OCI-LY7 (cell line): ENCODE results near the gene PPFIA2. TPM values are rescaled to one million over a fixed set of nuclear protein-coding genes. Genes with fewer than 3 reads are reported as not detected.

Experiments used
- BruUV-seq: library from RNA; stranded (reverse); fragments of 400-500 nt; replicated peaks from 2 replicates; lab custom pipeline; 2021; lab: Mats Ljungman, UMichigan
- CTCF ChIA-PET: fragments of 300-600 bp; sonication (Branson Sonifier 250); formaldehyde crosslinking; loops from one replicate; lab custom pipeline; 2022; ENCODE audit warnings: antibody characterized with exemption; ENCODE audit not compliant: unreplicated experiment; lab: Charles Lee
- POLR2A ChIA-PET: fragments of 300-600 bp; sonication (Branson Sonifier 250); formaldehyde crosslinking; loops from one replicate; lab custom pipeline; 2022; ENCODE audit warnings: antibody characterized with exemption; lab: Charles Lee
- DNase-seq: peaks from one replicate; pipeline ENCODE4 v3.0.0-alpha.2; 2015; ENCODE audit warnings: low spot score
- H2AFZ ChIP-seq: fragments of 200-600 bp; sonication (generic), shearing (Covaris generic); 2 replicates; pipeline ENCODE4 v1.6.1; 2014; ENCODE audit warnings: mild to moderate bottlenecking, antibody characterized with exemption, low read length, moderate library complexity
- H3K27ac ChIP-seq: fragments of 200-600 bp; sonication (generic); 2 replicates; pipeline ENCODE4 v1.5.1; 2014; ENCODE audit warnings: mixed run types, low read depth, mild to moderate bottlenecking, moderate library complexity, low read length, inconsistent platforms; ENCODE audit not compliant: poor library complexity, severe bottlenecking
- H3K36me3 ChIP-seq: fragments of 200-600 bp; sonication (generic); 2 replicates; pipeline ENCODE4 v1.6.1; 2014; ENCODE audit warnings: mild to moderate bottlenecking, antibody characterized with exemption, low read length, moderate library complexity, mixed read lengths; ENCODE audit not compliant: insufficient read depth
- H3K4me1 ChIP-seq: fragments of 200-600 bp; sonication (generic); 2 replicates; pipeline ENCODE4 v1.5.1; 2014; ENCODE audit warnings: mild to moderate bottlenecking, low read length; ENCODE audit not compliant: insufficient read depth, poor library complexity, severe bottlenecking
- H3K4me2 ChIP-seq: fragments of 200-600 bp; sonication (generic); 2 replicates; pipeline ENCODE4 v1.6.1; 2014; ENCODE audit warnings: mild to moderate bottlenecking, low read length
- H3K4me3 ChIP-seq: fragments of 200-600 bp; sonication (generic); 2 replicates; pipeline ENCODE4 v1.5.1; 2014; ENCODE audit warnings: mild to moderate bottlenecking, low read depth, low read length; ENCODE audit not compliant: poor library complexity, severe bottlenecking
- H3K79me2 ChIP-seq: fragments of 200-600 bp; sonication (generic); 2 replicates; pipeline ENCODE4 v1.6.1; 2016; ENCODE audit warnings: low read depth, mild to moderate bottlenecking, low read length, moderate library complexity, mixed read lengths; ENCODE audit not compliant: insufficient read depth
- H3K9me2 ChIP-seq: fragments of 200-600 bp; sonication (generic); 2 replicates; pipeline ENCODE4 v1.6.1; 2016; ENCODE audit warnings: mild to moderate bottlenecking, low read length, mixed read lengths; ENCODE audit not compliant: insufficient read depth
- H3K9me3 ChIP-seq: fragments of 200-600 bp; sonication (generic); 2 replicates; pipeline ENCODE4 v1.6.1; 2014; ENCODE audit warnings: mild to moderate bottlenecking, mixed run types, low read length, mixed read lengths
- H4K20me1 ChIP-seq: fragments of 200-600 bp; sonication (generic); 2 replicates; pipeline ENCODE4 v1.6.1; 2014; ENCODE audit warnings: mild to moderate bottlenecking, antibody characterized with exemption, low read length, moderate library complexity, mixed read lengths; ENCODE audit not compliant: insufficient read depth
- CTCF ChIP-seq: fragments of 200-600 bp; sonication (generic); conservative IDR thresholded peaks from 2 replicates; pipeline ENCODE4 v1.5.1; 2014; ENCODE audit warnings: mild to moderate bottlenecking, antibody characterized with exemption, low read length, moderate library complexity, mixed read lengths
- EZH2phosphoT487 ChIP-seq: fragments of 200-600 bp; sonication (generic); IDR thresholded peaks from 2 replicates; pipeline ENCODE4 v1.6.1; 2018; ENCODE audit warnings: low read depth, borderline replicate concordance, mild to moderate bottlenecking, mixed run types, antibody characterized with exemption, low read length, moderate library complexity, mixed read lengths
- intact Hi-C: fragments of 100-400 bp; cut with micrococcal nuclease; formaldehyde crosslinking; loops from one replicate; pipeline ENCODE4 v1.10.0; 2022; ENCODE audit not compliant: unreplicated experiment
- total RNA-seq, 2 experiments: library from RNA; depleted of rRNA in 1 of 2; stranded (reverse); fragments of >200 nt in 1 of 2; shearing (Covaris generic) in 1 of 2; gene quantifications; 2 replicates each; pipeline ENCODE4 v1.2.3, GENCODE V29; 2014 to 2022

The PPFIA2 gene
- total RNA-seq, 2 experiments from 2014 or later: not detected

GRCh38 chr12:81375969-81376368 lies 383.2 kb downstream of the PPFIA2 start:
- Histone ChIP-seq H3K9me3 (no peaks in the 10 kb centered on the region), H4K20me1 (no peaks in the 10 kb centered on the region), H3K79me2 (no peaks in the 10 kb centered on the region), H2AFZ (no peak overlapping the region), H3K27ac (no peak overlapping the region), H3K9me2 (no peaks in the 10 kb centered on the region), H3K4me1 (no peaks in the 10 kb centered on the region), H3K4me3 (no peak overlapping the region), H3K36me3 (no peaks in the 10 kb centered on the region), H3K4me2 (no peak overlapping the region)
- DNase-seq: no peak
- intact Hi-C loops: no loop called here
- no TSS peak for BruUV-seq
- no peak for TF ChIP-seq EZH2phosphoT487
- TF ChIP-seq CTCF: no peak
- ChIA-PET CTCF (no interaction called here), POLR2A (no interaction called here)

- TF ChIP-seq CTCF: no peak
- TF ChIP-seq EZH2phosphoT487: no peak
- Histone ChIP-seq H3K27ac (no peak overlapping the region), H2AFZ (no peak overlapping the region), H3K36me3 (no peaks in the 10 kb centered on the region), H3K9me2 (no peaks in the 10 kb centered on the region), H3K4me1 (no peaks in the 10 kb centered on the region), H3K4me2 (no peak overlapping the region), H3K9me3 (no peaks in the 10 kb centered on the region), H4K20me1 (no peaks in the 10 kb centered on the region), H3K4me3 (no peak overlapping the region), H3K79me2 (no peaks in the 10 kb centered on the region)
- intact Hi-C loops: no loop called here
- no TSS peak for BruUV-seq
- ChIA-PET CTCF (no interaction called here), POLR2A (interaction anchor here (0.7 kb wide), 1 partner anchor 199 kb away, joined by 3 read pairs; no protein-coding TSS in a partner anchor)
- DNase-seq: no peak
Measured at GRCh38 chr12:81370456-81370855, 388.7 kb downstream of the PPFIA2 start.

- no TSS peak for BruUV-seq
- Histone ChIP-seq H3K79me2 (no peaks in the 10 kb centered on the region), H3K9me2 (no peaks in the 10 kb centered on the region), H4K20me1 (no peaks in the 10 kb centered on the region), H3K27ac (no peak overlapping the region), H2AFZ (no peak overlapping the region), H3K36me3 (no peaks in the 10 kb centered on the region), H3K4me1 (no peaks in the 10 kb centered on the region), H3K9me3 (no peaks in the 10 kb centered on the region), H3K4me2 (no peak overlapping the region), H3K4me3 (no peak overlapping the region)
- DNase-seq: no peak
- TF ChIP-seq EZH2phosphoT487 (no peak), CTCF (no peak)
- intact Hi-C loops: no loop called here
- ChIA-PET CTCF (no interaction called here), POLR2A (interaction anchor here (0.6 kb wide), 1 partner anchor 989 kb away, joined by 3 read pairs; the partner anchor contains the start of genes CCDC59 and METTL25)
Measured at GRCh38 chr12:81369175-81369574, 390.0 kb downstream of the PPFIA2 start.
